AG04449 (cell line): ENCODE measurements around the gene DLX3.

Source experiments
- CTCF ChIA-PET: fragments of 350-600 bp; formaldehyde crosslinking; extraction: SDS; loops from one replicate; lab custom pipeline; 2021; ENCODE audit warnings: antibody characterized with exemption; lab: Yijun Ruan, JAX
- POLR2A ChIA-PET: fragments of 400-600, 350-600 bp; formaldehyde crosslinking; extraction: SDS; loops from one replicate; lab custom pipeline; 2020; ENCODE audit warnings: antibody characterized with exemption, inconsistent platforms; lab: Yijun Ruan, JAX
- DNase-seq: peaks from one replicate; pipeline ENCODE4 v3.0.0-alpha.2; 2010; ENCODE audit warnings: low read depth, low spot score
- H3K4me3 ChIP-seq: 2 replicates; pipeline ENCODE4 v1.5.1; 2011; ENCODE audit warnings: low read depth, mild to moderate bottlenecking, control low read depth, low read length
- CTCF ChIP-seq: IDR thresholded peaks from one replicate; pipeline ENCODE4 v1.5.1; 2011; ENCODE audit warnings: mild to moderate bottlenecking, moderate library complexity, low read length, control low read depth, inconsistent platforms; ENCODE audit not compliant: insufficient read depth; ENCODE audit errors: missing control alignments

The DLX3 gene

GRCh38 chr17:49964769-49965523 lies 30.1 kb downstream of the DLX3 start:
- ChIA-PET POLR2A (no interaction called here), CTCF (interaction anchor here (1.4 to 5.1 kb wide), 4 partner anchors 12 to 38 kb away, joined by 3 to 33 read pairs (median 14); no protein-coding TSS in a partner anchor)
- DNase-seq, result no peak
- no peak for TF ChIP-seq CTCF
- H3K4me3 ChIP-seq, result no peak overlapping the region

GRCh38 chr17:49964303-49964768 lies 30.7 kb downstream of the DLX3 start:
- H3K4me3 ChIP-seq, result no peak overlapping the region

GRCh38 chr17:49963626-49964302 lies 31.3 kb downstream of the DLX3 start:
- ChIA-PET POLR2A (no interaction called here), CTCF (interaction anchor here (1.4 to 5.1 kb wide), 3 partner anchors 11 to 37 kb away, joined by 3 to 33 read pairs (median 22); no protein-coding TSS in a partner anchor)
- H3K4me3 ChIP-seq, result no peak overlapping the region
- no peak for TF ChIP-seq CTCF
- no peak for DNase-seq

More at GRCh38 chr17:49964303-49964768, 30.7 kb downstream of the DLX3 start:
- TF ChIP-seq CTCF, result no peak
- CTCF ChIA-PET, result interaction anchor here (1.4 to 5.1 kb wide), 3 partner anchors 12 to 38 kb away, joined by 3 to 33 read pairs (median 22); no protein-coding TSS in a partner anchor
- POLR2A ChIA-PET, result no interaction called here
- DNase-seq, result no peak

GRCh38 chr17:49963309-49963625 lies 31.8 kb downstream of the DLX3 start:
- POLR2A ChIA-PET, result no interaction called here
- H3K4me3 ChIP-seq, result no peak overlapping the region
- no peak for TF ChIP-seq CTCF
- no peak for DNase-seq
- CTCF ChIA-PET, result interaction anchor here (5.0 to 5.1 kb wide), 2 partner anchors 11 to 34 kb away, joined by 22 to 33 read pairs; no protein-coding TSS in a partner anchor

- H3K4me3 ChIP-seq, result no peak overlapping the region
- no peak for TF ChIP-seq CTCF
- ChIA-PET POLR2A (no interaction called here), CTCF (interaction anchor here (1.2 to 5.1 kb wide), 3 partner anchors 10 to 82 kb away, joined by 3 to 33 read pairs (median 22); no protein-coding TSS in a partner anchor)
- no peak for DNase-seq
Measured at GRCh38 chr17:49962599-49963308, 32.3 kb downstream of the DLX3 start.
